Measurements from ENCODE around the gene CSNK2A3.

GRCh38 chr11:11332141-11332710 is 20.8 kb downstream of the CSNK2A3 start:
- TF ChIP-seq CTCF (conservative IDR thresholded peaks at IDR 0.05; ENCODE audit: low read length) (no peak), EZH2phosphoT487 (IDR thresholded peaks at IDR 0.05; ENCODE audit: borderline replicate concordance, low read depth, low read length) (no peak)
